Keratinocyte (primary cell): ENCODE results near the gene ATIC. TPM values are rescaled to one million over a fixed set of nuclear protein-coding genes. Genes with fewer than 3 reads are reported as not detected.

Experiments used
- DNase-seq: peaks from one replicate; pipeline ENCODE4 v3.0.0-alpha.2; 2011; ENCODE audit warnings: low read depth, missing footprints, low spot score
- FAIRE-seq: peaks from 2 replicates; lab custom pipeline; 2011; peaks lifted over from hg19 to GRCh38; lab: Jason Lieb, UNC
- H2AFZ ChIP-seq: 2 replicates; pipeline ENCODE4 v1.6.0; 2012; ENCODE audit warnings: low read length, control low read depth, inconsistent platforms; ENCODE audit not compliant: control insufficient read depth
- H3K27ac ChIP-seq: 2 replicates; pipeline ENCODE4 v1.5.1; 2011; ENCODE audit warnings: low read length; ENCODE audit not compliant: control insufficient read depth, insufficient read depth
- H3K27me3 ChIP-seq: 3 replicates; pipeline ENCODE4 v1.6.0; 2011; ENCODE audit warnings: low read length; ENCODE audit not compliant: control insufficient read depth, insufficient read depth; ENCODE audit errors: extremely low read depth
- H3K36me3 ChIP-seq, 2 experiments: 2 replicates in 1 of 2; 3 replicates in 1 of 2; pipeline ENCODE4 v1.5.1; 2011; ENCODE audit warnings: low read length in 2 of 2, mild to moderate bottlenecking in 1 of 2; ENCODE audit not compliant: control insufficient read depth in 2 of 2, insufficient read depth in 2 of 2; ENCODE audit errors: extremely low read depth in 1 of 2
- H3K4me1 ChIP-seq: 3 replicates; pipeline ENCODE4 v1.5.1; 2011; ENCODE audit warnings: low read length; ENCODE audit not compliant: control insufficient read depth, insufficient read depth; ENCODE audit errors: extremely low read depth
- H3K4me2 ChIP-seq: 3 replicates; pipeline ENCODE4 v1.6.0; 2011; ENCODE audit warnings: low read depth, low read length; ENCODE audit not compliant: control insufficient read depth, insufficient read depth; ENCODE audit errors: extremely low read depth
- H3K4me3 ChIP-seq, 3 experiments: fragments of 200-600 bp in 1 of 3; sonication (generic) in 1 of 3; 2 replicates in 2 of 3; 3 replicates in 1 of 3; pipeline ENCODE4 v1.5.1; 2011 to 2016; ENCODE audit warnings: low read length in 3 of 3, mild to moderate bottlenecking in 3 of 3, control low read depth in 2 of 3, inconsistent platforms in 1 of 3, low read depth in 1 of 3, mixed read lengths in 1 of 3, mixed run types in 1 of 3, moderate library complexity in 1 of 3; ENCODE audit not compliant: control insufficient read depth in 2 of 3, insufficient read depth in 2 of 3; ENCODE audit errors: extremely low read depth in 1 of 3
- H3K79me2 ChIP-seq: 2 replicates; pipeline ENCODE4 v1.6.0; 2012; ENCODE audit warnings: low read length; ENCODE audit not compliant: control insufficient read depth, insufficient read depth
- H3K9ac ChIP-seq: 3 replicates; pipeline ENCODE4 v1.6.0; 2011; ENCODE audit warnings: low read length; ENCODE audit not compliant: control insufficient read depth, insufficient read depth; ENCODE audit errors: extremely low read depth
- H3K9me1 ChIP-seq: 3 replicates; pipeline ENCODE4 v1.6.0; 2011; ENCODE audit warnings: low read length; ENCODE audit not compliant: control insufficient read depth, insufficient read depth; ENCODE audit errors: extremely low read depth
- H3K9me3 ChIP-seq: 2 replicates; pipeline ENCODE4 v1.5.1; 2012; ENCODE audit warnings: low read depth, low read length; ENCODE audit not compliant: control insufficient read depth
- H4K20me1 ChIP-seq: 3 replicates; pipeline ENCODE4 v1.6.0; 2011; ENCODE audit warnings: low read length; ENCODE audit not compliant: control insufficient read depth, insufficient read depth; ENCODE audit errors: extremely low read depth
- EZH2 ChIP-seq: IDR thresholded peaks from one replicate; pipeline ENCODE4 v1.6.1; 2012; ENCODE audit warnings: inconsistent platforms, mild to moderate bottlenecking, low read length, moderate library complexity
- dilution Hi-C: fragments of 300-500 bp; cut with MboI; formaldehyde crosslinking; loops from one replicate; pipeline ENCODE4 v1.7.0; 2020; ENCODE audit warnings: low sequenced_read_pairs; ENCODE audit not compliant: extremely low pct_ligation_motif_present
- polyA plus RNA-seq, 5 experiments: library from polyadenylated mRNA; depleted of rRNA in 3 of 5; stranded (reverse) in 3 of 5; stranded (forward) in 1 of 5; unstranded in 1 of 5; fragments of >200 nt; gene quantifications; 1 replicate in 1 of 5; 2 replicates in 3 of 5; 3 replicates in 1 of 5; pipeline versions ENCODE4 v1.2.1 to v1.2.3, GENCODE V29; 2011 to 2012; ENCODE audit warnings: missing spikeins in 2 of 5, low read depth in 1 of 5, low replicate concordance in 1 of 5
- TF ChIP-seq, protein P1 (sequence below), 3 experiments: IDR thresholded peaks in 1 of 3; conservative IDR thresholded peaks in 1 of 3; optimal IDR thresholded peaks in 1 of 3; 2 replicates in 2 of 3; 3 replicates in 1 of 3; pipeline versions ENCODE3 to v1.5.1; 2011; ENCODE audit warnings: low read length in 3 of 3, mild to moderate bottlenecking in 3 of 3, moderate library complexity in 2 of 3, control low read depth in 1 of 3, inconsistent platforms in 1 of 3; ENCODE audit not compliant: insufficient read depth in 2 of 3; ENCODE audit errors: extremely low read depth in 1 of 3

Gene ATIC
- polyA plus RNA-seq, 1 donor (not counting 4 experiments of a cell fraction or from before 2014, with no cell fraction given): 110 TPM

DNA sequence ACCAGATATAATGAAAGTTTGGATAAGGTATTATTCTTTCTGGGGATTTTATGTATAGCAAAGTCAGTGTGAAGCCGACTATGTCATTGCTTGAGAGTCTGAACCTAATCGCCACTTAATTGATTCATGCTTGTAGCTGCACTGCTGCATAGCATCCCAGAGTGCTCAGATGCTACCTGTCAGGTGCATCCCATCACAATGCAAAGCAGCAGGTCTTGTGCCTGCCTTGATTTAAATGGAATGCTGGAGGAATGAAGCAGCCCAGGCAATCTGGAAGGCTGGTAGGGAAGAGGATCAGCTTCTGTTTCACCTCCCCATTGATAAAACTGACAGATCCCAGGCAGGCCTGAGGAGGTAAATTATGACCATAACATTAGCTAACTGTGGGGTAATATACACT, 40.4 kb upstream of the ATIC start:
- Histone ChIP-seq H2AFZ (no peak overlapping the region), H3K9me3 (no peaks in the 10 kb centered on the region), H3K4me2 (no peak overlapping the region), H3K4me3 (no peak overlapping the region), H4K20me1 (no peaks in the 10 kb centered on the region), H3K27ac (no peak overlapping the region), H3K9ac (no peak overlapping the region), H3K9me1 (no peaks in the 10 kb centered on the region), H3K36me3 (no peaks in the 10 kb centered on the region), H3K27me3 (no peaks in the 10 kb centered on the region), H3K79me2 (no peaks in the 10 kb centered on the region), H3K4me1 (no peaks in the 10 kb centered on the region)
- FAIRE-seq (no peak), DNase-seq (no peak)
- TF ChIP-seq EZH2: no peak
- TF ChIP-seq, protein P1, sequence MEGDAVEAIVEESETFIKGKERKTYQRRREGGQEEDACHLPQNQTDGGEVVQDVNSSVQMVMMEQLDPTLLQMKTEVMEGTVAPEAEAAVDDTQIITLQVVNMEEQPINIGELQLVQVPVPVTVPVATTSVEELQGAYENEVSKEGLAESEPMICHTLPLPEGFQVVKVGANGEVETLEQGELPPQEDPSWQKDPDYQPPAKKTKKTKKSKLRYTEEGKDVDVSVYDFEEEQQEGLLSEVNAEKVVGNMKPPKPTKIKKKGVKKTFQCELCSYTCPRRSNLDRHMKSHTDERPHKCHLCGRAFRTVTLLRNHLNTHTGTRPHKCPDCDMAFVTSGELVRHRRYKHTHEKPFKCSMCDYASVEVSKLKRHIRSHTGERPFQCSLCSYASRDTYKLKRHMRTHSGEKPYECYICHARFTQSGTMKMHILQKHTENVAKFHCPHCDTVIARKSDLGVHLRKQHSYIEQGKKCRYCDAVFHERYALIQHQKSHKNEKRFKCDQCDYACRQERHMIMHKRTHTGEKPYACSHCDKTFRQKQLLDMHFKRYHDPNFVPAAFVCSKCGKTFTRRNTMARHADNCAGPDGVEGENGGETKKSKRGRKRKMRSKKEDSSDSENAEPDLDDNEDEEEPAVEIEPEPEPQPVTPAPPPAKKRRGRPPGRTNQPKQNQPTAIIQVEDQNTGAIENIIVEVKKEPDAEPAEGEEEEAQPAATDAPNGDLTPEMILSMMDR (optimal IDR thresholded peaks at IDR 0.05 in 1 of 3, IDR thresholded peaks at IDR 0.05 in 1 of 3, conservative IDR thresholded peaks at IDR 0.05 in 1 of 3; ENCODE audit: extremely low read depth in 1 of 3, insufficient read depth in 2 of 3, low read length in 3 of 3): no peak
- dilution Hi-C loops: no loop called here

DNA sequence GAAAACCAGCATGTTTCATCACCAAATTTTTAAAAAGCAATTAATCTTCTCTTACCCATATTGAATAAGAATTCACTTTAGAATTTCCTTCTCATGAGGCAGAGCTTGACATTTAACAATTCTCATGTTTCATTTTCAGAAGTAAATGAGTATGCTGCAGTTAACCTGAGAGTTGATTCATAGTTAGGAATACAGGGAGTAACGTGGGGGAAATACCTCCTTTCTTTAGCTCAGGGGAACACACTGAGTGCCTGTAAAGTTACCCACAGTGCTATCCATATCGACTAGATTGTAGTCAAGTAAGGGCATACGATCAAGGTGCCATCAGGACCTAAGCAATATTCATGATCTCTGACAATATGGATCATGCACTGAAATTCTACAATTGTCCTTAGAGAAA, 38.9 kb upstream of the ATIC start:
- H3K27ac ChIP-seq: no peak overlapping the region
- dilution Hi-C loops: no loop called here
- H3K4me3 ChIP-seq: no peak overlapping the region
- no peak overlapping the region for H3K9ac ChIP-seq
- no peaks in the 10 kb centered on the region for H3K27me3 ChIP-seq
- no peak for TF ChIP-seq EZH2
- TF ChIP-seq, protein P1 (optimal IDR thresholded peaks at IDR 0.05 in 1 of 3, IDR thresholded peaks at IDR 0.05 in 1 of 3, conservative IDR thresholded peaks at IDR 0.05 in 1 of 3; ENCODE audit: extremely low read depth in 1 of 3, insufficient read depth in 2 of 3, low read length in 3 of 3): no peak
- no peaks in the 10 kb centered on the region for H3K79me2 ChIP-seq
- no peaks in the 10 kb centered on the region for H3K9me1 ChIP-seq
- no peak overlapping the region for H2AFZ ChIP-seq
- FAIRE-seq: no peak
- H3K4me2 ChIP-seq: no peak overlapping the region
- DNase-seq: no peak
- no peaks in the 10 kb centered on the region for H3K36me3 ChIP-seq
- H3K9me3 ChIP-seq: no peaks in the 10 kb centered on the region
- H3K4me1 ChIP-seq: no peaks in the 10 kb centered on the region
- no peaks in the 10 kb centered on the region for H4K20me1 ChIP-seq
